Activated naive CD4-positive, alpha-beta T cell treated with anti-CD3 and anti-CD28 coated beads for 36 hours (primary cell): ENCODE measurements around the gene HDAC11. TPM values are rescaled to one million over a fixed set of nuclear protein-coding genes. Genes with fewer than 3 reads are reported as not detected.

Experiments
- CTCF ChIA-PET: fragments of 350-600 bp; sonication (Branson Sonifier 250); formaldehyde crosslinking; loops from one replicate; lab custom pipeline; 2021; ENCODE audit warnings: antibody characterized with exemption; lab: Charles Lee
- DNase-seq: peaks from one replicate; pipeline ENCODE4 v3.0.0-alpha.2; 2020
- H3K27ac Mint-ChIP-seq: one replicate; pipeline ENCODE4 v1.8.0; 2021; ENCODE audit warnings: mild to moderate bottlenecking, mixed read lengths
- H3K27me3 Mint-ChIP-seq: one replicate; pipeline ENCODE4 v1.8.0; 2021; ENCODE audit warnings: low read depth, mixed read lengths
- H3K36me3 Mint-ChIP-seq: one replicate; pipeline ENCODE4 v1.8.0; 2021; ENCODE audit warnings: low read depth, mixed read lengths
- H3K4me1 Mint-ChIP-seq: one replicate; pipeline ENCODE4 v1.8.0; 2021; ENCODE audit warnings: low read depth, mixed read lengths
- H3K4me3 Mint-ChIP-seq: one replicate; pipeline ENCODE4 v1.8.0; 2021; ENCODE audit warnings: mild to moderate bottlenecking, moderate library complexity, mixed read lengths
- H3K9me3 Mint-ChIP-seq: one replicate; pipeline ENCODE4 v1.8.0; 2021; ENCODE audit warnings: mixed read lengths
- intact Hi-C: fragments of 100-400 bp; cut with micrococcal nuclease; formaldehyde crosslinking; loops from one replicate; pipeline ENCODE4 v1.15.1; 2023
- total RNA-seq, 2 experiments: library from RNA; stranded (reverse); gene quantifications; one replicate each; pipeline ENCODE4 v1.2.3, GENCODE V29; 2021

Gene HDAC11
- total RNA-seq, 2 experiments from 2014 or later = 1.6 to 2.4 TPM

DNA sequence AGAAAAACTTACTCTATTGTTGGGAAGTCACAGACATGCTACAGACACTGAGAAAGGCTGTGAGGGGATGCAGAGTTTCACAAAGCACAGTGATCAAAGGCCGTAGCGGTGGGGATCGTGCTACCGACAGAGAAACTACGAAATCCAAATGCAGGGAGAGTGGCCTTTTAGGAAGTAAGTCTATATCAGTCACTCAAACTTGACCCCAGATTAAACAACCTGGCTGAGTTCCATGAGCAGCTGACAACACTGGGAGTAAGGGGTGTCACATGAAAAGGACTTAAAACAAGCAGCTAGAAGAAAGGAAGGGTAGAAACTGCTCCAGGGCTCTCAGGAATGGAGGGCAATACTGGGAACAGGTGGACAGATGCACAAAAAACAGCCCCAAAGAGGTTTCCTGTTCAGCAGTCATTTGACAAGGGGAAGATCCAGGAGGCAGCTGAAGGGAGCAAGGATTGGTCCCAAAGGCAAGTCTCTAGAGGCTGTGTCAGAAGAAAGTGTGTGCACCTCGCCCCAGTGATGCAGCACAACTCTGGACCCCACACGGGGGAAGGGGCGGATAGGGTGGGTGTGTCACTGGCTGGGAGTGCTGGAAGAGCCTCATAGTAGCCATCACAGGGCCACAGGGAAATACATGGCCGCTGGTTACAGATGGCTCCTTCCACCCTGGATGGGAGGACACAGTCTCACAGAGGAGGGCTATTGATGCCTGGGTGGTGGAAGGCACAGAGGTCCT is 20.3 kb upstream of the HDAC11 start:
- CTCF ChIA-PET = interaction anchor here (0.7 to 2.4 kb wide), 2 partner anchors 31 to 368 kb away, joined by 3 to 20 read pairs; no protein-coding TSS in a partner anchor
- Mint-ChIP-seq H3K9me3 (no peaks in the 10 kb centered on the region), H3K27ac (no peak overlapping the region), H3K27me3 (no peaks in the 10 kb centered on the region), H3K36me3 (no peaks in the 10 kb centered on the region), H3K4me1 (peaks cover 3% of the 10 kb centered on the region), H3K4me3 (no peak overlapping the region)
- DNase-seq = no peak
- intact Hi-C loops = no loop called here

DNA sequence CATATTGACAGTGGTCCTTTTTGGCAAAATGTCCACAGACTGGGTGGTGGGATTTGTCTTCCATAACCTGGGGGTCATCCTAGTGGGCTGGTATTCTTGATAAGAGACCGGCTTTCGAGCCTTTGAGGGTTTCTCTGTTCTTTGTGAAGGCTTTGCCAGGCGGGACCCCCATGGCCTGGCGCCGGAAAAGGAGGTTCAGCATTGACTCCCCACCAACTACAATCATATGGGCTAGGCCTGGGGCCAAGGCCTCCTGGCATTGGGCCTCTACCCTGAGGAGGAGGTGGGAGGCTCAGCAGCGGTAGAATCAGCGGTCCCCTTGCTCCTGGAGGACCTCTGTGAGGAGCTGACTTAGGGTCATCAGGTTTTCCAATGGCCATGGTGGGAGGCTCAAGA is 19.8 kb upstream of the HDAC11 start:
- Mint-ChIP-seq H3K36me3 (no peaks in the 10 kb centered on the region), H3K4me3 (no peak overlapping the region), H3K27me3 (no peaks in the 10 kb centered on the region), H3K9me3 (no peaks in the 10 kb centered on the region), H3K27ac (no peak overlapping the region), H3K4me1 (peaks cover 3% of the 10 kb centered on the region)
- intact Hi-C loops = no loop called here
- CTCF ChIA-PET = interaction anchor here (0.6 to 2.6 kb wide), 8 partner anchors 8 to 379 kb away, joined by 3 to 20 read pairs (median 6); no protein-coding TSS in a partner anchor
- DNase-seq = no peak

GRCh38 chr3:13461169-13462124 is 18.7 kb upstream of the HDAC11 start:
- Mint-ChIP-seq H3K9me3 (no peaks in the 10 kb centered on the region), H3K27ac (no peak overlapping the region)
- intact Hi-C loops = loop anchor here (1.0 kb wide), 1 partner anchor 369 kb away; no protein-coding TSS in a partner anchor

DNA sequence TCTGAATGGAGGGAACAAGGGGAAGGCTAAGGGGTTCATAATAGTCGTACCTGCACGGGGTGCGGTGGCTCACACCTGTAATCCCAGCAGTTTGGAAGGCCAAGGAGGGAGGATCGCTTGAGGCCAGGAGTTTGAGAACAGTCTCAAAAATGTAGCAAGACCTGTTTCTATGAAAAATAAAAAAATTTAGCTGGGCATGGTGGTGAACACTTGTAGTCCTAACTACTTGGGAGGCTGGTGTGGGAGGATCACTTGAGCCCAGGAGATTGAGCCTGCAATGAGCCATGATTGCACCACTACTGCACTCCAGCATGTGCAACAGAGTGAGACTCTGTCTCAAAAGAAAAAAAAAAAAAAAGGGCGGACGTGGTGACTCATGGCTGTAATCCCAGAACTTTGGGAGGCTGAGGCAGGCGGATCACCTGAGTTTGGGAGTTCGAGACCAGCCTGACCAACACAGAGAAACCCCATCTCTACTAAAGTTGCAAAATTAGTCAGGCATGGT is 17.9 kb upstream of the HDAC11 start:
- Mint-ChIP-seq H3K9me3 (no peaks in the 10 kb centered on the region), H3K27ac (no peak overlapping the region), H3K4me3 (no peak overlapping the region), H3K36me3 (no peaks in the 10 kb centered on the region), H3K4me1 (peaks cover 3% of the 10 kb centered on the region), H3K27me3 (no peaks in the 10 kb centered on the region)
- no peak for DNase-seq
- intact Hi-C loops = no loop called here
- CTCF ChIA-PET = interaction anchor here (0.6 to 2.7 kb wide), 17 partner anchors 9 to 370 kb away, joined by 3 to 20 read pairs (median 4); no protein-coding TSS in a partner anchor

More at GRCh38 chr3:13461169-13462124, 18.7 kb upstream of the HDAC11 start:
- Mint-ChIP-seq H3K36me3 (no peaks in the 10 kb centered on the region), H3K4me3 (no peak overlapping the region), H3K4me1 (peaks cover 3% of the 10 kb centered on the region), H3K27me3 (no peaks in the 10 kb centered on the region)
- DNase-seq = peak; percentile 85
- CTCF ChIA-PET = interaction anchor here (0.6 to 2.6 kb wide), 21 partner anchors 8 to 938 kb away, joined by 3 to 20 read pairs (median 4); no protein-coding TSS in a partner anchor

- no peaks in the 10 kb centered on the region for H3K27me3 Mint-ChIP-seq
- H3K27ac Mint-ChIP-seq = no peak overlapping the region
- intact Hi-C loops = no loop called here
- DNase-seq = no peak
- H3K4me1 Mint-ChIP-seq = peaks cover 3% of the 10 kb centered on the region
- H3K36me3 Mint-ChIP-seq = no peaks in the 10 kb centered on the region
- no peak overlapping the region for H3K4me3 Mint-ChIP-seq
- CTCF ChIA-PET = interaction anchor here (0.7 to 2.7 kb wide), 8 partner anchors 8 to 371 kb away, joined by 3 to 15 read pairs (median 4); partner anchors contain the start of gene HDAC11
- no peaks in the 10 kb centered on the region for H3K9me3 Mint-ChIP-seq
Observed at GRCh38 chr3:13462822-13463221, 17.3 kb upstream of the HDAC11 start.

DNA sequence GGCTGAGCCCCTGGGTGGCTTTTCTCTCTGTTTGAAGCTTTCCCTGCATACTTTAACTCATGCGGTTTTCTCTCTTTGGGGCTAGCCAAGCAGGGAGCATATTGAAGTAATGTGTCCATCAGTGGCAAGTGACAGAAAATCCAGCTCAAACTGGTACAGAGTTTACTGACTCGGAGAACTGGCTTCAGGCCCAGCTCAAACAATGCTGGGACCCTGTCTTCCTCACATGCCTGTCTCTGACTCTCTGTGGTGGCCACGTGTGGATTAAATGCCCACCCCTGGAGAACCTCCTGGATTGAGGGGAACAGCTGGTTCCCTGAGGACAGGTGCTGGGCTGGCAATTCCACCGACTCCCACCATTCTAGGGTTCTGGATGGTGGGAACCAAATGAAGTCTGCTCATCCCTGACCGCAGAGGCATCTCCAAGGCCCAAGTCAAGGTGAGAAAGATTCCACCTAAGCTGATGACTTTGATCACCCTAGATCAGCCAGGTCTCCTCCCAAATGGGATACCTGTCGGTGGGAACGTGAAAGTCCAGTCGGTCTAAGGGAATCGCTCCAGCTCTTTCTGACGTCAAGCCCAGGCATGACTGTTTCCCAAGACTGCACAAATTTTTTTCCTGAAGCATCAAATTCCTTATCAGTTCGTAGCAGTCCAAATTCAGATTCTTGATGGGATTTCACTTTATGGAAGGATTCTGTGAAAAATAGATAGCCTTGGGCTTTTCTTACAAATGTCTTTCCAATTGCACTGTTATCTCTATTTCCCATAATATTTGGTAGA is 16.3 kb upstream of the HDAC11 start:
- H3K36me3 Mint-ChIP-seq = no peaks in the 10 kb centered on the region
- CTCF ChIA-PET = interaction anchor here (0.6 to 2.7 kb wide), 5 partner anchors 7 to 372 kb away, joined by 3 to 15 read pairs (median 4); partner anchors contain the start of gene HDAC11
- H3K4me1 Mint-ChIP-seq = peaks cover 3% of the 10 kb centered on the region
- no peaks in the 10 kb centered on the region for H3K9me3 Mint-ChIP-seq
- H3K27ac Mint-ChIP-seq = no peak overlapping the region
- H3K4me3 Mint-ChIP-seq = no peak overlapping the region
- no peaks in the 10 kb centered on the region for H3K27me3 Mint-ChIP-seq
- intact Hi-C loops = no loop called here
- DNase-seq = no peak

GRCh38 chr3:13465236-13465873 is 14.8 kb upstream of the HDAC11 start:
- no peak for DNase-seq
- Mint-ChIP-seq H3K36me3 (no peaks in the 10 kb centered on the region), H3K27me3 (no peaks in the 10 kb centered on the region), H3K9me3 (no peaks in the 10 kb centered on the region), H3K4me3 (no peak overlapping the region), H3K27ac (no peak overlapping the region), H3K4me1 (peaks cover 3% of the 10 kb centered on the region)
- CTCF ChIA-PET = no interaction called here
- intact Hi-C loops = no loop called here

- Mint-ChIP-seq H3K9me3 (no peaks in the 10 kb centered on the region), H3K4me1 (no peaks in the 10 kb centered on the region), H3K36me3 (no peaks in the 10 kb centered on the region), H3K27ac (no peak overlapping the region), H3K4me3 (no peak overlapping the region), H3K27me3 (no peaks in the 10 kb centered on the region)
- no peak for DNase-seq
- CTCF ChIA-PET = interaction anchor here (0.6 to 2.6 kb wide), 3 partner anchors 14 to 730 kb away, joined by 3 to 7 read pairs (median 6); no protein-coding TSS in a partner anchor
- intact Hi-C loops = no loop called here
Observed at GRCh38 chr3:13466781-13467180, 13.3 kb upstream of the HDAC11 start.

- Mint-ChIP-seq H3K27ac (no peak overlapping the region), H3K36me3 (no peaks in the 10 kb centered on the region), H3K4me3 (no peak overlapping the region), H3K27me3 (no peaks in the 10 kb centered on the region), H3K9me3 (no peaks in the 10 kb centered on the region), H3K4me1 (no peaks in the 10 kb centered on the region)
- CTCF ChIA-PET = interaction anchor here (1.0 kb wide), 1 partner anchor 8 kb away, joined by 3 read pairs; no protein-coding TSS in a partner anchor
- no peak for DNase-seq
- intact Hi-C loops = loop anchor here (10.0 kb wide), 1 partner anchor 654 kb away; the partner anchor contains the start of genes CHCHD4 and TMEM43
Observed at GRCh38 chr3:13470894-13471574, 9.1 kb upstream of the HDAC11 start.

DNA sequence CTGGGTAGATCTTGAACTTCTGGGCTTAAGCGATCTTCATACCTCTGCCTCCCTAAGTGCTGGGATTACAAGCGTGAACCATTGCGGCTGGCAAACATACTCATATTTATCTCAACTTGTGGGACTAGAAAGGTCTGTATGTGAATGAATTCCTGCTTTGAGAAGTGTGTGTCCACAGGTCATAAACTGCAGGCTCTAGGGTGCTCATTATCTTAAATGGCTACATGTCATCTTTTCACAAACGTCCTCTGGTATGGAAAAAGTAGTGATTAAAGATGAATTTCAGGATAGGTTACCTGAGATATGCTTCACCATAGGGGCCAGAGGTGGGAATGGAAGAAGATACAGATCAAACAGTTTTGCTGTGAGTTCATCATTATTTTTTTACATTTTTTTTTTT is 7.8 kb upstream of the HDAC11 start:
- no peak overlapping the region for H3K27ac Mint-ChIP-seq
- no peaks in the 10 kb centered on the region for H3K4me1 Mint-ChIP-seq
- DNase-seq = no peak
- no peaks in the 10 kb centered on the region for H3K9me3 Mint-ChIP-seq
- no peaks in the 10 kb centered on the region for H3K27me3 Mint-ChIP-seq
- intact Hi-C loops = loop anchor here (10.0 kb wide), 1 partner anchor 653 kb away; the partner anchor contains the start of genes CHCHD4 and TMEM43
- no peaks in the 10 kb centered on the region for H3K36me3 Mint-ChIP-seq
- no peak overlapping the region for H3K4me3 Mint-ChIP-seq
- CTCF ChIA-PET = interaction anchor here (1.8 kb wide), 1 partner anchor 24 kb away, joined by 4 read pairs; no protein-coding TSS in a partner anchor
